Measurements from ENCODE around the gene ABL1.
A peak's percentile ranks its signal among the peaks of the same experiment; 100 is the strongest.

Gene ABL1

DNA sequence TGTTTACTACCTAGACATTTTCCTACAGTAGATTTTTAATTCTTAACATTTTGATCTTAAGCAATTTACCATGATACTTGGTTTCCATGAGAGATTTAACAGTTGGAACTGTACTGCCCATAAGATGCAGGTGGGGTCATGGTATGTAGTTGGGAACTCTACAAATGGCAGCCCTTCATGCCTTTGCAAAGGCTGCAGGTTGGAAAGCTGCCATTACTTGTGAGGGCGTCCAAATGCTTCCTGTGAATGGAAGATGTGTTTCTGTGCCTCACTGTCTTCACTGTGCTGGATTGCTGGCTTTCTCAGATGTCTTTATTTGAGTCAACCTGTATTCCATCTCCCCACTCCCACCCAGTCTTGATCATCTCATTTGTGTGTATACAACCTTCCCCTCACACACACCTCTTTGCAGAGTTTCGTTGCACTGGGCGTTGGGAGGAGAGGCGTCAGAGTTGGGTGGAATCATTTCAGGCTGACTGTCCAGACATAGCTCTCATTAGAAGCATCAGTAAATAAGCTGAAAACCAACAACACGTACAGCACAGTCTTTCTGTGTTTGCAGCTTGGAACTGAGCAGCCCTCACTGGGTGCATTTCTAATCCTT lies 14.8 kb upstream of the ABL1 start:
- TF ChIP-seq, protein P1, sequence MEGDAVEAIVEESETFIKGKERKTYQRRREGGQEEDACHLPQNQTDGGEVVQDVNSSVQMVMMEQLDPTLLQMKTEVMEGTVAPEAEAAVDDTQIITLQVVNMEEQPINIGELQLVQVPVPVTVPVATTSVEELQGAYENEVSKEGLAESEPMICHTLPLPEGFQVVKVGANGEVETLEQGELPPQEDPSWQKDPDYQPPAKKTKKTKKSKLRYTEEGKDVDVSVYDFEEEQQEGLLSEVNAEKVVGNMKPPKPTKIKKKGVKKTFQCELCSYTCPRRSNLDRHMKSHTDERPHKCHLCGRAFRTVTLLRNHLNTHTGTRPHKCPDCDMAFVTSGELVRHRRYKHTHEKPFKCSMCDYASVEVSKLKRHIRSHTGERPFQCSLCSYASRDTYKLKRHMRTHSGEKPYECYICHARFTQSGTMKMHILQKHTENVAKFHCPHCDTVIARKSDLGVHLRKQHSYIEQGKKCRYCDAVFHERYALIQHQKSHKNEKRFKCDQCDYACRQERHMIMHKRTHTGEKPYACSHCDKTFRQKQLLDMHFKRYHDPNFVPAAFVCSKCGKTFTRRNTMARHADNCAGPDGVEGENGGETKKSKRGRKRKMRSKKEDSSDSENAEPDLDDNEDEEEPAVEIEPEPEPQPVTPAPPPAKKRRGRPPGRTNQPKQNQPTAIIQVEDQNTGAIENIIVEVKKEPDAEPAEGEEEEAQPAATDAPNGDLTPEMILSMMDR (IDR thresholded peaks at IDR 0.05; ENCODE audit: low read depth, low read length, missing control alignments): no peak
- no peak for DNase-seq (ENCODE audit: extremely low read depth, low read depth)
- no peak overlapping the region for H3K4me3 ChIP-seq (replicated peaks; ENCODE audit: low read depth, low read length)

DNA sequence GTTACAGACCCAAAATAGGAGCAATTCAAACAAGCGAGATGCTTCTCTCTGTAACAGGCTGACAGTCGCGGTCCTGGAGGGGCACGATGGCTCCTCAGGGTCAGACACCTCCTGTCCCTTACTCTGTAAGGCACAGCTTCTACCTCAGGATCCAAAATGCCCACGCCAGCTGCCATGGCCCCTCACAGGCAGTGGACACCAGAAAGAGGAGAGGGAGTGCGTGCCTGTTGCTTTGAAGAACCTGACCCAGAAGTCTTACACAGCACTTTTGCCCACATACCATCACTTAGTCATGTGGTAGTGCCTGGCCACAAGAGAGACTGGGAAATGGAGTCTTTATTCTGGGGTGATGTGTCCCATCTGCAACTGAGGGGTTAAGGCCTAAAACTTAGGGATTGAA lies 11.6 kb upstream of the ABL1 start:
- no peak overlapping the region for H3K4me3 ChIP-seq (replicated peaks; ENCODE audit: low read depth, low read length)
- TF ChIP-seq, protein P1 (IDR thresholded peaks at IDR 0.05; ENCODE audit: low read depth, low read length, missing control alignments): no peak
- no peak for DNase-seq (ENCODE audit: extremely low read depth, low read depth)

DNA sequence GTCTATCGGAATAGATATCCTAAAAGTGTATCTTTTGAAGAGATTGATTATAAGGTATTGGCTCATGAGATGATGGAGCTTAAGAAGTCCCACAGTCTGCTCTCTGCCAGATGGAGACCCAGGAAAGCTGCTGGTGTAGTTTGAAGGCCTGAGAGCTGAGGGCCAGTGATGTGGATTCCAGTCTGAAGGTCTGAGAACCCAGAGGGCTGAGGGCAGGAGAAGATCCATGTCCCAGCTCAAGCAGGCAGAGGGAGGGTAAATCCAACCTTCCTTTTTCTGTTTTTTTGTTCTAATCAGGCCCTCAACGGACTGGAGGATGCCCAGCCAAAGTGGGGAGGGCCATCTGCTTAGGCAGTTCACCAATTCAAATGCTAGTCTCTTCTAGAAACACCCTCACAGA lies 11.0 kb upstream of the ABL1 start:
- TF ChIP-seq, protein P1 (IDR thresholded peaks at IDR 0.05; ENCODE audit: low read depth, low read length, missing control alignments): no peak
- no peak overlapping the region for H3K4me3 ChIP-seq (replicated peaks; ENCODE audit: low read depth, low read length)
- no peak for DNase-seq (ENCODE audit: extremely low read depth, low read depth)

DNA sequence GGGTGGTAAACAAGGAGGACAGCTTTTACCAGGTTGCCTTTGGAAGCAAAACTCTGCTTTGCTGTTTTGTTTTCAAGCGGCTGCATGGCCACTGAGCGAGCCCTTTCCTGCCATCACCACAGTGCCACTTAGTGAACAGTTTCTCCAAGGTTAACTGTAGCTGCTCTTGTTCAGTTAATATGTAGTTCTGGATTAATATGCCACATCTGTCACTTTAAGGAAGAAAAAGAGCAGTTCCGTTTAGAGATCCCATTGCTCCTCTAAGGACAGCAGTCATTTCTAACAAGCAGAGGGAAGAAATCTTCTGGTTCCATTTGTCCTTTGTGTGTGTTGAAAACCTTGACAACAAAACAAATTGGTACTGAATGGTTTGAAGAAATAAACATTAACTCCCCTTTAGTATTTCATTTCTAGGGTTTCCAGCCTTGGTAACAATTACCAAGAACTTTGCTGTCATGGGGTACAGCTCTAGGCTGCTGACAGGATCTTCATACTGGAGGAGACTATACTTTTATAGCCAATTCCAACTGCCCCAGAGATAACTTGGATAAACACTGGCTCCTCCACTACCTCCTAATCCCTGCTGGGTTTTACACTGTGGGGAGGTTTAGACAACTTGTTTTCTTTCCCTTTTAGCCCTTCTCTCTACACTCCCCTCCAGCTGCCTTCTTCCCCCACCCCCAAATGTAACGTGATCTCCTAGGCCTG lies 10.3 kb upstream of the ABL1 start:
- DNase-seq (ENCODE audit: extremely low read depth, low read depth): no peak
- H3K4me3 ChIP-seq (replicated peaks; ENCODE audit: low read depth, low read length): peak overlapping the region; percentile 4; the same call in 1 of the 2 replicates
- TF ChIP-seq, protein P1 (IDR thresholded peaks at IDR 0.05; ENCODE audit: low read depth, low read length, missing control alignments): no peak

DNA sequence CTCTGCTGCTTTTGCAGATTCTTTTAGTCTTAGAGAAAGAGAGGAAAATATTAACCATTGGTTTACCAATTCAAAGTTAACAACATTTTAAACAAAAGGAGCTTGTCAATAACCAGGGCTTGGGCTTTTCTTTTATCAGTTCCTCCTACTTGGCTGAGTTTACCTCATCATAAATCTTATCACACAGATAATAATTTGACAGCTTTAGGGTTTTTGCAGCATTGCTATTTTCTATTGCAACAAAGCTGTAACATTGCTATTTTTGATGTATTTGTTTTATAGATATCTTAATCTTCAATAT lies 9.8 kb upstream of the ABL1 start:
- no peak overlapping the region; the same call in 1 of the 2 replicates for H3K4me3 ChIP-seq (replicated peaks; ENCODE audit: low read depth, low read length)
- DNase-seq (ENCODE audit: extremely low read depth, low read depth): no peak
- TF ChIP-seq, protein P1 (IDR thresholded peaks at IDR 0.05; ENCODE audit: low read depth, low read length, missing control alignments): no peak

DNA sequence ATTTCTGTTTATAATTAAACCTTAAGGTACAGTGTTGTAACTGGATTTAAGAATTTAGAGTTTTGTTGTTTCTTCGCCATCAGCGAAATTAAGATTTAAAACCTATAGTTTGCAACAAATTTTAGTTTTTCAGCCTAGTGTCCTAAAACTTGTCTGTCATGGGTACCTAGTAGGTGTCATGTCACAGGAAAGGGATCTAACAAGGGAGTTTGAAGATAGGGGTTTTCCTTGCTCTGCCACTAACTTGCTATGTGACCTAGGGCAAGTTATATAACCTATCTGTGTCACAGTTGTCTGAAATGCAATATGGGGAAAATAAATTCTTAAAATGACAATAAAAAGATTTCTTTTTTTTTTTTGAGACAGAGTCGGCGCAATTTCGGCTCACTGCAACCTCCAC lies 9.2 kb upstream of the ABL1 start:
- no peak for DNase-seq (ENCODE audit: extremely low read depth, low read depth)

More for the DNA sequence above, 9.2 kb upstream of the ABL1 start:
- H3K4me3 ChIP-seq (replicated peaks; ENCODE audit: low read depth, low read length): no peak overlapping the region
- TF ChIP-seq, protein P1 (IDR thresholded peaks at IDR 0.05; ENCODE audit: low read depth, low read length, missing control alignments): no peak
